Naive B cell (primary cell): ENCODE data around the gene PRKACA. TPM values are rescaled to one million over a fixed set of nuclear protein-coding genes. Genes with fewer than 3 reads are reported as not detected.

Experiments used
- ATAC-seq, 2 donors: fragments of 150-1000 bp; cut with Tn5 transposase; 2 replicates each; pipeline ENCODE4 v1.10.0; 2021; ENCODE audit warnings: low read depth in 2 of 2, mild to moderate bottlenecking in 2 of 2, moderate library complexity in 2 of 2
- DNase-seq: peaks from one replicate; pipeline ENCODE4 v3.0.0; 2022
- H3K27ac Mint-ChIP-seq, 6 donors: one replicate each; pipeline ENCODE4 v1.8.0; 2020 to 2022; ENCODE audit warnings: mild to moderate bottlenecking in 6 of 6, mixed read lengths in 6 of 6, moderate library complexity in 5 of 6, inconsistent platforms in 2 of 6
- H3K27me3 Mint-ChIP-seq, 3 donors: one replicate each; pipeline ENCODE4 v1.8.0; 2021 to 2022; ENCODE audit warnings: mixed read lengths in 3 of 3, mild to moderate bottlenecking in 1 of 3
- H3K36me3 Mint-ChIP-seq, 2 donors: one replicate each; pipeline ENCODE4 v1.8.0; 2020 to 2022; ENCODE audit warnings: mixed read lengths in 2 of 2, inconsistent platforms in 1 of 2, mild to moderate bottlenecking in 1 of 2
- H3K4me1 Mint-ChIP-seq, 3 donors: one replicate each; pipeline ENCODE4 v1.8.0; 2020 to 2022; ENCODE audit warnings: mixed read lengths in 3 of 3, inconsistent platforms in 1 of 3, mild to moderate bottlenecking in 1 of 3, moderate library complexity in 1 of 3
- H3K4me3 Mint-ChIP-seq, 8 donors: one replicate each; pipeline ENCODE4 v1.8.0; 2020 to 2022; ENCODE audit warnings: mild to moderate bottlenecking in 8 of 8, mixed read lengths in 8 of 8, moderate library complexity in 8 of 8, inconsistent platforms in 2 of 8
- H3K9me3 Mint-ChIP-seq, 7 donors: one replicate each; pipeline ENCODE4 v1.8.0; 2020 to 2022; ENCODE audit warnings: mixed read lengths in 7 of 7, mild to moderate bottlenecking in 5 of 7, inconsistent platforms in 2 of 7, moderate library complexity in 1 of 7
- polyA plus RNA-seq, 6 donors: library from polyadenylated mRNA; unstranded; fragments of 300-500 nt; fragmentation: Illumina TruSeq; gene quantifications; one replicate each; pipeline ENCODE4 v1.2.3, GENCODE V29; 2021; ENCODE audit warnings: low read depth in 6 of 6

The PRKACA gene
- polyA plus RNA-seq = 1 to 10 TPM in 3 of 6 donors, under 1 TPM in 2, not detected in 1; 0.60 to 3.1 (median 1.2) TPM

- no peaks in the 10 kb centered on the region for H3K9me3 Mint-ChIP-seq
- DNase-seq (peak; percentile 99), ATAC-seq (peak; percentile 91)
- H3K4me1 Mint-ChIP-seq = peaks cover 39 to 45% (median 44%) of the 10 kb centered on the region in 3 donors
- peak within 1 kb of the TSS; percentile 93 to 100 (median 98) for H3K27ac Mint-ChIP-seq
- H3K36me3 Mint-ChIP-seq = no peaks in the 10 kb centered on the region
- H3K4me3 Mint-ChIP-seq = peak within 1 kb of the TSS; percentile 92 to 98 (median 96)
- H3K27me3 Mint-ChIP-seq = no peaks in the 10 kb centered on the region
Observed at GRCh38 chr19:14117668-14118164, at the start of gene PRKACA. TSS of gene PRKACA (minus strand) at chr19:14117762. CDS start at chr19:14117547, 215 bp downstream.

- Mint-ChIP-seq H3K4me3 (peak overlapping the region; percentile 71 to 90 (median 86)), H3K4me1 (peaks cover 25 to 31% (median 30%) of the 10 kb centered on the region in 3 donors), H3K27me3 (peaks cover 0 to 13% (median 5%) of the 10 kb centered on the region in 3 donors), H3K27ac (peak overlapping the region in 5 of 6 donors; percentile 51 to 91 (median 83)), H3K36me3 (no peaks in the 10 kb centered on the region), H3K9me3 (no peaks in the 10 kb centered on the region)
- no peak for DNase-seq
- ATAC-seq = peak; percentile 14 to 19
Observed at GRCh38 chr19:14166999-14167575, 49.5 kb upstream of the PRKACA start.

GRCh38 chr19:14165990-14166830 lies 48.6 kb upstream of the PRKACA start:
- Mint-ChIP-seq H3K4me1 (peaks cover 25 to 31% (median 30%) of the 10 kb centered on the region in 3 donors), H3K4me3 (peak overlapping the region; percentile 71 to 90 (median 86)), H3K27ac (peak overlapping the region in 5 of 6 donors; percentile 51 to 91 (median 86)), H3K36me3 (no peaks in the 10 kb centered on the region), H3K27me3 (peaks cover 0 to 13% (median 5%) of the 10 kb centered on the region in 3 donors), H3K9me3 (no peaks in the 10 kb centered on the region)
- ATAC-seq = peak in 1 of 2 donors; percentile 19
- no peak for DNase-seq

- Mint-ChIP-seq H3K9me3 (no peaks in the 10 kb centered on the region), H3K27me3 (peaks cover 0 to 13% (median 5%) of the 10 kb centered on the region in 3 donors), H3K4me1 (peaks cover 25 to 30% (median 29%) of the 10 kb centered on the region in 3 donors), H3K27ac (no peak overlapping the region), H3K36me3 (no peaks in the 10 kb centered on the region), H3K4me3 (peak overlapping the region in 1 of 8 donors; percentile 84)
- ATAC-seq (no peak), DNase-seq (no peak)
Observed at GRCh38 chr19:14164724-14165493, 47.3 kb upstream of the PRKACA start.

GRCh38 chr19:14164082-14164481 lies 46.5 kb upstream of the PRKACA start:
- Mint-ChIP-seq H3K4me3 (peak overlapping the region in 2 of 8 donors; percentile 56 to 64), H3K27me3 (peaks cover 0 to 13% (median 5%) of the 10 kb centered on the region in 3 donors), H3K4me1 (peaks cover 25 to 32% (median 30%) of the 10 kb centered on the region in 3 donors), H3K9me3 (no peaks in the 10 kb centered on the region), H3K36me3 (no peaks in the 10 kb centered on the region), H3K27ac (no peak overlapping the region)
- no peak for ATAC-seq
- DNase-seq = no peak

GRCh38 chr19:14162871-14163297 lies 45.3 kb upstream of the PRKACA start:
- Mint-ChIP-seq H3K4me3 (peak overlapping the region in 1 of 8 donors; percentile 25), H3K9me3 (no peaks in the 10 kb centered on the region), H3K27me3 (peaks cover 0 to 13% (median 5%) of the 10 kb centered on the region in 3 donors), H3K27ac (no peak overlapping the region), H3K4me1 (peaks cover 19 to 24% (median 22%) of the 10 kb centered on the region in 3 donors), H3K36me3 (no peaks in the 10 kb centered on the region)
- ATAC-seq (no peak), DNase-seq (no peak)

GRCh38 chr19:14161305-14161704 lies 43.7 kb upstream of the PRKACA start:
- ATAC-seq = no peak
- Mint-ChIP-seq H3K4me1 (peaks cover 5 to 11% (median 7%) of the 10 kb centered on the region in 3 donors), H3K9me3 (no peaks in the 10 kb centered on the region)

GRCh38 chr19:14160017-14160703 lies 42.6 kb upstream of the PRKACA start:
- Mint-ChIP-seq H3K4me1 (peaks cover 0 to 3% (median 0%) of the 10 kb centered on the region in 3 donors), H3K9me3 (no peaks in the 10 kb centered on the region), H3K36me3 (no peaks in the 10 kb centered on the region), H3K4me3 (no peak overlapping the region), H3K27me3 (no peaks in the 10 kb centered on the region), H3K27ac (no peak overlapping the region)
- DNase-seq (no peak), ATAC-seq (no peak)

More at GRCh38 chr19:14161305-14161704, 43.7 kb upstream of the PRKACA start:
- H3K4me3 Mint-ChIP-seq = no peak overlapping the region
- peaks cover 0 to 9% (median 2%) of the 10 kb centered on the region in 3 donors for H3K27me3 Mint-ChIP-seq
- DNase-seq = no peak
- peak overlapping the region in 1 of 6 donors; percentile 49 for H3K27ac Mint-ChIP-seq
- H3K36me3 Mint-ChIP-seq = no peaks in the 10 kb centered on the region

GRCh38 chr19:14159059-14159458 lies 41.5 kb upstream of the PRKACA start:
- no peak overlapping the region for H3K4me3 Mint-ChIP-seq
- H3K9me3 Mint-ChIP-seq = no peaks in the 10 kb centered on the region
- no peak for ATAC-seq

GRCh38 chr19:14158276-14159023 lies 40.9 kb upstream of the PRKACA start:
- H3K4me3 Mint-ChIP-seq = peak overlapping the region in 1 of 8 donors; percentile 44
- peak overlapping the region in 1 of 6 donors; percentile 28 for H3K27ac Mint-ChIP-seq
- ATAC-seq (no peak), DNase-seq (no peak)
- H3K36me3 Mint-ChIP-seq = no peaks in the 10 kb centered on the region
- H3K9me3 Mint-ChIP-seq = no peaks in the 10 kb centered on the region
- H3K4me1 Mint-ChIP-seq = peaks cover 0 to 3% (median 0%) of the 10 kb centered on the region in 3 donors
- H3K27me3 Mint-ChIP-seq = no peaks in the 10 kb centered on the region

More at GRCh38 chr19:14159059-14159458, 41.5 kb upstream of the PRKACA start:
- DNase-seq = no peak
- no peaks in the 10 kb centered on the region for H3K27me3 Mint-ChIP-seq
- peaks cover 0 to 3% (median 0%) of the 10 kb centered on the region in 3 donors for H3K4me1 Mint-ChIP-seq
- H3K27ac Mint-ChIP-seq = no peak overlapping the region
- no peaks in the 10 kb centered on the region for H3K36me3 Mint-ChIP-seq

GRCh38 chr19:14156971-14157717 lies 39.6 kb upstream of the PRKACA start:
- Mint-ChIP-seq H3K36me3 (no peaks in the 10 kb centered on the region), H3K4me3 (no peak overlapping the region), H3K9me3 (no peaks in the 10 kb centered on the region), H3K27me3 (no peaks in the 10 kb centered on the region), H3K27ac (no peak overlapping the region), H3K4me1 (peaks cover 0 to 3% (median 0%) of the 10 kb centered on the region in 3 donors)
- DNase-seq (no peak), ATAC-seq (no peak)
